Measurements from ENCODE around the gene SLC17A2.

Gene SLC17A2

DNA sequence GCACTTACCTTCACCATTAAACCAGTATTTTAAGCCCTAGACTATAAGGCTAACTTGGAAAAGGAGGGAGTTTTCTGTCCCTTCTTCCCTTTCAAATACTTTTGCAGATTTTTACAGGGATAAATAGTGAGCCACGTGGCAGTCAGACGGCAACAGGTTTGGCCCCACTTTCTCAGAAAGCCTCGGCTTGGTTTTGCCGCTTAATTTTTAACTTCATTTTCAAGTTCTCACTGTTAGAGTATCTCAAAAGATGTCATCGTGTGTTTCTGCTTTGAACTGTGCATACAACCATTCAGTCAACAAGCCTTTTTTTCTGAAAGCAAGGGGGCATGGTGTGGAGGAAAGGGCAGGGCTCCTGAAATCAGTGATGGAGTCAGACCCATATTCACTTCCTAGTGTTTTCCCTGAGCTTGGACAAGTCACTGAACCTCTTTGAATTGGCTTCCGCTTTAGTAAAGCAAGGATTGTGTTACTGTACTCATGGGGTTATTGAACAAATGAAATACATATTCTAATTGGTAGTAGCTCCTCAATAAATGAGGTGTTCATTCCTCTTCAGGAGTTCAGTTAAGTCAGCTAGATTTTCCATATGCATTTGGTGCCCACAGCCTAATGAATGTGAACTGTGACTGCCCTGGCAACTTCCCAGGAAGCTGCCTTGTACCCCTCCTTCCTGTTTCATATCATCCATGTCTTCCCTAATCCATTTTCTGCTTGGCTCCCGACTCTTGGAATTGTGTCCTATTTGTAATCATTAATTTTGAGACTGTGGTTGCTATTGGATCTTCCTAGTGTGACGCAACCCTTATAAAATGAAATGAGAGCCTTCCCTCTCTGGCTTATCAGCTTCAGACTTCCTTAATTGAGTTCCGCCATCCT is at the start of gene SLC17A2:
Gene SLC17A2, minus strand, starts transcription at position 160 of the 879 bp plus-strand sequence. CDS start 4,895 bp downstream, outside the sequence.
- TF ChIP-seq GATA2 (IDR thresholded peaks at IDR 0.05; ENCODE audit: low read depth, low read length) (no peak), GATA3 (IDR thresholded peaks at IDR 0.05; ENCODE audit: low read depth, low read length) (no peak)

DNA sequence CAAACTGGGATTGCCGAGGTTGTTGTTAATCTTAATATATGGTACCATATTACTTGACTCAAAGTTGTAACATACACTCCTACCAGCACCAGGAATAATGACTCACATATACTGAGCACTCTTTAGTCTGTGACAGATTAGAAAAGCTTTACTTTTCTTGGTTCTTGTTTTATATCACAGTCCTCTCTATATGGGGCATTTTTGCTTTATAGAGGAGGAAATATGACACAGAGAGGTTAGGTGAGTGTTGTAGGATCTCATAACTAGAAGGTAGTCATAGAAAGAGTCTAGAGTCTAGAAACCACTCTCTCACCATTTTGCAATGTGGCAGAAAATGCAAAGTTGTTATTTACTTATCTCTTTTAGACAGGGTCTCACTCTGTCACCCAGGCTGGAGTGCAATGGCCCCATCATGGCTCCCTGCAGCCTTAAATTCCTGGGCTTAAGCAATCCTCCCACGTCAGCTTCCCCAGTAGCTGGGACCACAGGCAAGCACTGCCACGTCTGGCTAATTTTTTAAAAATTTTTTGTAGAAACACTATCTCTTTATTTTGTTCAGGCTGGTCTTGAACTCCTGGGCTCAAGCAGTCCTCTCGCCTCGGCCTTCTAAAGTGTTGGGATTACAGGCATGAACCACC is 45.6 kb upstream of the SLC17A2 start:
- TF ChIP-seq GATA3 (IDR thresholded peaks at IDR 0.05; ENCODE audit: low read depth, low read length) (no peak), GATA2 (IDR thresholded peaks at IDR 0.05; ENCODE audit: low read depth, low read length) (no peak)

- TF ChIP-seq GATA2 (IDR thresholded peaks at IDR 0.05; ENCODE audit: low read depth, low read length) (no peak), GATA3 (IDR thresholded peaks at IDR 0.05; ENCODE audit: low read depth, low read length) (no peak)
Observed at GRCh38 chr6:25973923-25974555, 43.5 kb upstream of the SLC17A2 start.

DNA sequence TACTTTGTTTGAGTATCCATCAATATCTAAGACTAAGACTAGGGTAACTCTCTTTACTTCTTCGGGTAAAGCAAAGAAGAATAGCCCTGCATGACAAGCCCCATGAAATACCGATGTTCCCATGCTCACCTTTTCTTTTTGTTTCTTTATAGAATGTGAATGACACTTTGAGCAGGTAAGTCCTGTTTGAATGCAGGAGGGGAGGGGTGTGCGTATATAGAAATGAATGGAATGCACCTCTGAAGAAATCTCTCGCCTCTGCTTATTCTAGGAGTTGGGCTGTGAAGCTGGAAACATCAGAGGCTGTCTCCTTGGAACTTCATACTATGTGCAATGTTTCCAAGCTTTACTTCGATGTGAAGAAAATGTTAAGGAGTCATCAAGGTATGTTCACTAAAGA is 42.4 kb upstream of the SLC17A2 start:
- TF ChIP-seq GATA3 (IDR thresholded peaks at IDR 0.05; ENCODE audit: low read depth, low read length) (no peak), GATA2 (IDR thresholded peaks at IDR 0.05; ENCODE audit: low read depth, low read length) (no peak)

DNA sequence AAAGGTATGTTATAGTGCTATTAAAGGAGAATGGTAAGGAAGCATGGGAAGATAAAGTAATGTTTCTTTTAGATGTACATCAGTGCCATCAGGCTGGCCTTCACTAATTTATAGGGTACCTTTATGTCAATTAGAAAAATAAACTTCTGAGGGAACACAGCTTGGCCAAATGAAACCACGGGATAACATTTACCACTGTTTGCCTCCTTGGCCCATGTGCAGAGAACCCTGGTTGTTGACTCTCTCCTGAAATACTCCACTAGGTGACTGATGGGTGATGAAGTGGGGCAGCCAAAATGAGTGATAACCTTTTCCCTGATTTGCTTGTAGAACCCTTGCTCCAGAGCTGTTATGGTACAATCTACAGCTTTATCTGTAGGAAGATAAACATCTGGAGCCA is 41.6 kb upstream of the SLC17A2 start:
- TF ChIP-seq GATA3 (IDR thresholded peaks at IDR 0.05; ENCODE audit: low read depth, low read length) = no peak
- no peak for TF ChIP-seq GATA2 (IDR thresholded peaks at IDR 0.05; ENCODE audit: low read depth, low read length)

DNA sequence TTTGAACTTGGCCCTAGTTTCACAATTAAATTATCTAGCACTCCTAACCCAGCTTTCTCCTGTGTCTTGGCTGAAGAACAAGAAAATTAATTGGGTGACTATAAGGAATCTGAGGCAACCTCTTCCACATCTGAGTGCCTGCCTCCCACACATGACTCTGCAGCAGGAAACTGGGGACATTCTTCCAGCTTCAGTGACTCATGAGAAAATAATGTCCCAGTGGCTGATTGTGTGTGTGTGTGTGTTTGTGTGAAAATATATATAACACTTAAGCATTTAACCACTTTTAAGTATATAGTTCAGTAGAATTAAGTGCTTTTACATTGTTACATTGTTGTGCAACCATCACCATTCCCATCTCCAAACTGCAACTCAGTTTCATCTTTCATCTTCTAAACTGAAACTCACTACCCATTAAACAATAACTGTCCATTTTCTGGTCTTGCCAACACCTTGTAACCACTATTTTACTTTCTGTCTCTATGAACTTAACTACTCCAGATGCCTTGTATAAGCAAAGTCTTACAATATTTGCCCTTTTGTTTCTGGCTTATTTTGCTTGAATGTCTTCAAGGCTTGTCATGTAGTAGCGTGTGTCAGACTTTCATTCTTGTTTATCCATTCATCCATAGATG is 40.8 kb upstream of the SLC17A2 start:
- no peak for TF ChIP-seq GATA3 (IDR thresholded peaks at IDR 0.05; ENCODE audit: low read depth, low read length)
- TF ChIP-seq GATA2 (IDR thresholded peaks at IDR 0.05; ENCODE audit: low read depth, low read length) = no peak

GRCh38 chr6:25968769-25969168 is 38.3 kb upstream of the SLC17A2 start:
- no peak for TF ChIP-seq GATA2 (IDR thresholded peaks at IDR 0.05; ENCODE audit: low read depth, low read length)
- no peak for TF ChIP-seq GATA3 (IDR thresholded peaks at IDR 0.05; ENCODE audit: low read depth, low read length)

GRCh38 chr6:25966711-25967110 is 36.2 kb upstream of the SLC17A2 start:
- TF ChIP-seq GATA3 (IDR thresholded peaks at IDR 0.05; ENCODE audit: low read depth, low read length) (no peak), GATA2 (IDR thresholded peaks at IDR 0.05; ENCODE audit: low read depth, low read length) (no peak)

GRCh38 chr6:25965058-25965457 is 34.6 kb upstream of the SLC17A2 start:
- TF ChIP-seq GATA3 (IDR thresholded peaks at IDR 0.05; ENCODE audit: low read depth, low read length) (no peak), GATA2 (IDR thresholded peaks at IDR 0.05; ENCODE audit: low read depth, low read length) (no peak)

DNA sequence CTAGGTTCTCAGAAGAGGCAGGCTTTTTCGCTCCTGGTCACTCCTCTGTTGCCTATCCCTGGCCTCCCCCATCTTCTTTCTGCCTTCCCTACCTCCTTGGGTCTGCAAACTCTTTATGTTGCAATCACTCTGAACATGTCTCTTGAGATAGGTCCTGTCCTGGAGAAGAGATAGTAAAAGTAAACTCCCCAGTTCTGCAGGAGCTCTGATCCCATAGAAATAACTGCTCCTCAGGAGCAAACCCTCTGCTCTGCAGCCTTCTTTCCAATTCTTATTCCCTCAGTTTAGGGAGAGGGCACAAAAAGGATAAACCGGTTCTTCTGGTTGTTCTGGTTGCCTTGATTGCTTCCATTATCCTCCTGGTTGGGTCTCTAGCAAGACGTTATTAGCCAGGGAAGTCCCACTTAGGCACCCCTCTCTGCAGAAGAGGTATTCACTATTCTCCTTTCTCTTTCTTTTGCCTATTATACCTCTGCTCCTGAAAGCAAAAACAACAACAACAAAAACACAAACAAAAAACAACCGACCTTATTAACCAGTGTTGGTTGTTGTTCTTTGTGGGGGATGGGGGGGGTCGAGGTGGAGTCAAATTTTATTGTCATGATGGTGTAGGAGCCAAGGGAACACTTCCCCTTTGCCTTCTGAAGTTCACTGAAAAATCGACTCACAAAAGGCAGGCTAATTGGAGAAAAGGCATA is 33.1 kb upstream of the SLC17A2 start:
- TF ChIP-seq GATA3 (IDR thresholded peaks at IDR 0.05; ENCODE audit: low read depth, low read length) (no peak), GATA2 (IDR thresholded peaks at IDR 0.05; ENCODE audit: low read depth, low read length) (no peak)

- TF ChIP-seq GATA2 (IDR thresholded peaks at IDR 0.05; ENCODE audit: low read depth, low read length) = no peak
- no peak for TF ChIP-seq GATA3 (IDR thresholded peaks at IDR 0.05; ENCODE audit: low read depth, low read length)
Observed at GRCh38 chr6:25962149-25963127, 31.9 kb upstream of the SLC17A2 start, which contains the start of gene TRIM38. Gene TRIM38 (plus strand): TSS chr6:25962802. CDS start chr6:25966523, 3,721 bp downstream.

GRCh38 chr6:25961619-25962148 is 31.2 kb upstream of the SLC17A2 start:
- TF ChIP-seq GATA2 (IDR thresholded peaks at IDR 0.05; ENCODE audit: low read depth, low read length) = no peak
- TF ChIP-seq GATA3 (IDR thresholded peaks at IDR 0.05; ENCODE audit: low read depth, low read length) = no peak

Measured in SH-SY5Y (cell line).